ENCODE measurements around the gene TYW5. TPM values are rescaled to one million over a fixed set of nuclear protein-coding genes. Genes with fewer than 3 reads are reported as not detected.

TYW5 gene
- total and polyA plus RNA-seq, 2 of the 13 experiments (the other 11 are each of a cell fraction or from before 2014, with no cell fraction given): 8.3 to 14.6 TPM

GRCh38 chr2:199955339-199956061 lies at the start of gene TYW5, which contains the start of gene MAIP1 (continued):
- TF ChIP-seq ZNF225 (CRISPR knock-in tag; IDR thresholded peaks at IDR 0.05) (peak; percentile 96), ZSCAN25 (CRISPR knock-in tag; IDR thresholded peaks at IDR 0.05) (peak; percentile 90), ZNF3 (CRISPR knock-in tag; IDR thresholded peaks at IDR 0.05) (no peak), CC2D1A (CRISPR knock-in tag; IDR thresholded peaks at IDR 0.05) (peak; percentile 83; the same call in 1 of the 2 replicates), ZNF350 (CRISPR knock-in tag; IDR thresholded peaks at IDR 0.05; ENCODE audit: borderline replicate concordance, low read depth) (peak; percentile 99; the same call in 1 of the 2 replicates), TGIF2 (CRISPR knock-in tag; IDR thresholded peaks at IDR 0.05) (0 out of 2 replicates have a peak, but pooled peaks have one; percentile 4), GTF2F1 (IDR thresholded peaks at IDR 0.05; ENCODE audit: low read length) (peak; percentile 76), POLR2G (IDR thresholded peaks at IDR 0.05; ENCODE audit: low read depth, low read length) (peak; percentile 99), ATF7-NPFF (CRISPR knock-in tag; IDR thresholded peaks at IDR 0.05; ENCODE audit: low read depth) (peak; percentile 98), ZSCAN20 (CRISPR knock-in tag; IDR thresholded peaks at IDR 0.05; ENCODE audit: borderline replicate concordance) (no peak; the same call in 1 of the 2 replicates), ZNF383 (CRISPR knock-in tag; IDR thresholded peaks at IDR 0.05; ENCODE audit: borderline replicate concordance) (peak; percentile 92; the same call in 1 of the 2 replicates), GATAD2A (CRISPR knock-in tag; IDR thresholded peaks at IDR 0.05) (peak; percentile 86), ZNF256 (CRISPR knock-in tag; conservative IDR thresholded peaks at IDR 0.05) (peak; percentile 89; the same call in 1 of the 2 replicates), ZNF207 (IDR thresholded peaks at IDR 0.05; ENCODE audit: borderline replicate concordance) (no peak), HNRNPUL1 (IDR thresholded peaks at IDR 0.05; ENCODE audit: low read depth, low read length) (no peak), ZNF788 (CRISPR knock-in tag; IDR thresholded peaks at IDR 0.05; ENCODE audit: borderline replicate concordance) (peak; percentile 96; the same call in 1 of the 2 replicates), FOXJ3 (CRISPR knock-in tag; IDR thresholded peaks at IDR 0.05; ENCODE audit: borderline replicate concordance) (peak; percentile 81; the same call in 1 of the 2 replicates), ZNF562 (CRISPR knock-in tag; IDR thresholded peaks at IDR 0.05; ENCODE audit: borderline replicate concordance) (no peak), DNMT3B (CRISPR knock-in tag; conservative IDR thresholded peaks at IDR 0.05) (0 out of 2 replicates have a peak, but pooled peaks have one; percentile 86), BRF2 (CRISPR knock-in tag; IDR thresholded peaks at IDR 0.05) (peak; percentile 85; the same call in 1 of the 2 replicates), ZKSCAN5 (CRISPR knock-in tag; IDR thresholded peaks at IDR 0.05) (no peak), HNRNPL (IDR thresholded peaks at IDR 0.05; ENCODE audit: low read depth, low read length) (no peak; the same call in 1 of the 2 replicates), ZNF441 (CRISPR knock-in tag; IDR thresholded peaks at IDR 0.05; ENCODE audit: borderline replicate concordance) (0 out of 2 replicates have a peak, but pooled peaks have one; percentile 76)
- TF ChIP-seq, protein P1, sequence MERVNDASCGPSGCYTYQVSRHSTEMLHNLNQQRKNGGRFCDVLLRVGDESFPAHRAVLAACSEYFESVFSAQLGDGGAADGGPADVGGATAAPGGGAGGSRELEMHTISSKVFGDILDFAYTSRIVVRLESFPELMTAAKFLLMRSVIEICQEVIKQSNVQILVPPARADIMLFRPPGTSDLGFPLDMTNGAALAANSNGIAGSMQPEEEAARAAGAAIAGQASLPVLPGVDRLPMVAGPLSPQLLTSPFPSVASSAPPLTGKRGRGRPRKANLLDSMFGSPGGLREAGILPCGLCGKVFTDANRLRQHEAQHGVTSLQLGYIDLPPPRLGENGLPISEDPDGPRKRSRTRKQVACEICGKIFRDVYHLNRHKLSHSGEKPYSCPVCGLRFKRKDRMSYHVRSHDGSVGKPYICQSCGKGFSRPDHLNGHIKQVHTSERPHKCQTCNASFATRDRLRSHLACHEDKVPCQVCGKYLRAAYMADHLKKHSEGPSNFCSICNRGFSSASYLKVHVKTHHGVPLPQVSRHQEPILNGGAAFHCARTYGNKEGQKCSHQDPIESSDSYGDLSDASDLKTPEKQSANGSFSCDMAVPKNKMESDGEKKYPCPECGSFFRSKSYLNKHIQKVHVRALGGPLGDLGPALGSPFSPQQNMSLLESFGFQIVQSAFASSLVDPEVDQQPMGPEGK (CRISPR knock-in tag; IDR thresholded peaks at IDR 0.05): peak; percentile 51; the same call in 1 of the 2 replicates
- TF ChIP-seq, protein P2, sequence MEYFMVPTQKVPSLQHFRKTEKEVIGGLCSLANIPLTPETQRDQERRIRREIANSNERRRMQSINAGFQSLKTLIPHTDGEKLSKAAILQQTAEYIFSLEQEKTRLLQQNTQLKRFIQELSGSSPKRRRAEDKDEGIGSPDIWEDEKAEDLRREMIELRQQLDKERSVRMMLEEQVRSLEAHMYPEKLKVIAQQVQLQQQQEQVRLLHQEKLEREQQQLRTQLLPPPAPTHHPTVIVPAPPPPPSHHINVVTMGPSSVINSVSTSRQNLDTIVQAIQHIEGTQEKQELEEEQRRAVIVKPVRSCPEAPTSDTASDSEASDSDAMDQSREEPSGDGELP (IDR thresholded peaks at IDR 0.05; ENCODE audit: borderline replicate concordance, low read depth): peak; percentile 43; the same call in 1 of the 2 replicates
- TF ChIP-seq, protein P3, sequence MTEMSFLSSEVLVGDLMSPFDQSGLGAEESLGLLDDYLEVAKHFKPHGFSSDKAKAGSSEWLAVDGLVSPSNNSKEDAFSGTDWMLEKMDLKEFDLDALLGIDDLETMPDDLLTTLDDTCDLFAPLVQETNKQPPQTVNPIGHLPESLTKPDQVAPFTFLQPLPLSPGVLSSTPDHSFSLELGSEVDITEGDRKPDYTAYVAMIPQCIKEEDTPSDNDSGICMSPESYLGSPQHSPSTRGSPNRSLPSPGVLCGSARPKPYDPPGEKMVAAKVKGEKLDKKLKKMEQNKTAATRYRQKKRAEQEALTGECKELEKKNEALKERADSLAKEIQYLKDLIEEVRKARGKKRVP (CRISPR knock-in tag; IDR thresholded peaks at IDR 0.05): peak in 1 of 2 experiments; percentile 72; a peak in 2 of 4 replicates
